IMR-90 (cell line): ENCODE results near the gene DLX3. TPM values are rescaled to one million over a fixed set of nuclear protein-coding genes. Genes with fewer than 3 reads are reported as not detected.

Experiments used
- ATAC-seq: fragments of 200-7000 bp; cut with Tn5 transposase; 2 replicates; pipeline ENCODE4 v1.9.1; 2020; ENCODE audit warnings: low read depth, mild to moderate bottlenecking, moderate library complexity
- BruUV-seq: library from RNA; stranded (reverse); fragments of 400-500 nt; replicated peaks from 2 replicates; lab custom pipeline; 2021; lab: Mats Ljungman, UMichigan
- CTCF ChIA-PET: fragments of 300-600 bp; formaldehyde crosslinking; extraction: SDS; loops from one replicate; lab custom pipeline; 2021; ENCODE audit warnings: antibody characterized with exemption; lab: Yijun Ruan, JAX
- POLR2A ChIA-PET: fragments of 300-600 bp; sonication (Branson Sonifier 250); formaldehyde crosslinking; loops from one replicate; lab custom pipeline; 2022; ENCODE audit warnings: antibody characterized with exemption; ENCODE audit not compliant: unreplicated experiment; lab: Charles Lee
- DNase-seq: peaks from one replicate; pipeline ENCODE4 v3.0.0; 2013
- H2AFZ ChIP-seq: replicated peaks from 2 replicates; pipeline ENCODE3; 2013; ENCODE audit warnings: low read length, mild to moderate bottlenecking; ENCODE audit not compliant: poor library complexity
- H2AK5ac ChIP-seq: 2 replicates; pipeline ENCODE4 v1.6.1; 2013; ENCODE audit warnings: low read depth, low read length, inconsistent platforms
- H2AK9ac ChIP-seq: replicated peaks from 2 replicates; pipeline ENCODE3; 2013; ENCODE audit warnings: mild to moderate bottlenecking, low read depth, low read length, moderate library complexity; ENCODE audit not compliant: poor library complexity
- H2BK120ac ChIP-seq: 2 replicates; pipeline ENCODE4 v1.6.1; 2013; ENCODE audit warnings: low read depth, low read length, inconsistent platforms
- H2BK15ac ChIP-seq: 3 replicates; pipeline ENCODE4 v1.6.1; 2013; ENCODE audit warnings: low read depth, low read length, inconsistent platforms
- H2BK20ac ChIP-seq: 2 replicates; pipeline ENCODE4 v1.6.1; 2013; ENCODE audit warnings: low read depth, mild to moderate bottlenecking, inconsistent platforms, low read length, moderate library complexity
- H2BK5ac ChIP-seq: 2 replicates; pipeline ENCODE4 v1.6.1; 2013; ENCODE audit warnings: mild to moderate bottlenecking, low read depth, low read length, inconsistent platforms; ENCODE audit not compliant: poor library complexity, severe bottlenecking
- H3K14ac ChIP-seq: replicated peaks from 2 replicates; pipeline ENCODE4 v1.6.1; 2013; ENCODE audit warnings: low read depth, low read length, inconsistent platforms
- H3K18ac ChIP-seq: 2 replicates; pipeline ENCODE4 v1.6.1; 2013; ENCODE audit warnings: low read depth, low read length, control low read depth
- H3K23ac ChIP-seq: 2 replicates; pipeline ENCODE4 v1.6.1; 2013; ENCODE audit warnings: low read depth, low read length, inconsistent platforms
- H3K27ac ChIP-seq: 2 replicates; pipeline ENCODE4 v1.5.1; 2013; ENCODE audit warnings: mild to moderate bottlenecking, control low read depth, low read length; ENCODE audit not compliant: insufficient read depth
- H3K27me3 ChIP-seq: 2 replicates; pipeline ENCODE4 v1.6.1; 2013; ENCODE audit warnings: low read length; ENCODE audit not compliant: control insufficient read depth, insufficient read depth
- H3K36me3 ChIP-seq: 2 replicates; pipeline ENCODE4 v1.6.1; 2013; ENCODE audit warnings: low read length, mixed read lengths; ENCODE audit not compliant: control insufficient read depth, insufficient read depth
- H3K4ac ChIP-seq: 2 replicates; pipeline ENCODE4 v1.6.1; 2013; ENCODE audit warnings: low read depth, low read length, inconsistent platforms
- H3K4me1 ChIP-seq: 2 replicates; pipeline ENCODE4 v1.6.1; 2013; ENCODE audit warnings: low read length, mixed read lengths; ENCODE audit not compliant: control insufficient read depth, insufficient read depth
- H3K4me2 ChIP-seq: 2 replicates; pipeline ENCODE4 v1.6.1; 2013; ENCODE audit warnings: low read depth, mild to moderate bottlenecking, control low read depth, low read length, moderate library complexity
- H3K4me3 ChIP-seq: 2 replicates; pipeline ENCODE4 v1.5.1; 2013; ENCODE audit warnings: low read depth, mild to moderate bottlenecking, control low read depth, low read length, moderate library complexity; ENCODE audit not compliant: insufficient read depth
- H3K56ac ChIP-seq: 2 replicates; pipeline ENCODE4 v1.6.1; 2013; ENCODE audit warnings: low read length, inconsistent platforms; ENCODE audit not compliant: insufficient read depth; ENCODE audit errors: extremely low read depth
- H3K79me1 ChIP-seq, 2 experiments: 2 replicates each; pipeline ENCODE4 v1.6.1; 2013; ENCODE audit warnings: low read length in 2 of 2, inconsistent platforms in 1 of 2, low read depth in 1 of 2
- H3K9ac ChIP-seq: 2 replicates; pipeline ENCODE4 v1.6.1; 2013; ENCODE audit warnings: low read depth, low read length, control low read depth
- H3K9me1 ChIP-seq: 2 replicates; pipeline ENCODE4 v1.6.1; 2013; ENCODE audit warnings: low read length, inconsistent platforms; ENCODE audit not compliant: insufficient read depth
- H3K9me3 ChIP-seq: 2 replicates; pipeline ENCODE4 v1.6.1; 2013; ENCODE audit warnings: low read length; ENCODE audit not compliant: control insufficient read depth, insufficient read depth
- H4K20me1 ChIP-seq: 2 replicates; pipeline ENCODE4 v1.6.1; 2013; ENCODE audit warnings: low read length, inconsistent platforms; ENCODE audit not compliant: insufficient read depth
- H4K5ac ChIP-seq: 2 replicates; pipeline ENCODE4 v1.6.1; 2013; ENCODE audit warnings: mild to moderate bottlenecking, low read depth, low read length, control low read depth
- H4K8ac ChIP-seq, 2 experiments: 2 replicates each; pipeline ENCODE4 v1.6.1; 2013; ENCODE audit warnings: low read depth in 2 of 2, low read length in 2 of 2, control low read depth in 1 of 2, inconsistent platforms in 1 of 2
- H4K91ac ChIP-seq: 2 replicates; pipeline ENCODE4 v1.6.1; 2013; ENCODE audit warnings: low read depth, low read length, inconsistent platforms; ENCODE audit not compliant: insufficient read depth
- BHLHE40 ChIP-seq: fragments of 150-350 bp; IDR thresholded peaks from 2 replicates; pipeline ENCODE4 v1.6.1; 2016; ENCODE audit warnings: mild to moderate bottlenecking, low read depth, low read length
- CEBPB ChIP-seq: IDR thresholded peaks from 2 replicates; pipeline ENCODE4 v1.6.1; 2012; ENCODE audit warnings: low read depth, low read length, improper control_type of control experiment
- CHD1 ChIP-seq: IDR thresholded peaks from 2 replicates; pipeline ENCODE4 v1.6.1; 2012; ENCODE audit warnings: low read depth, low read length, improper control_type of control experiment
- CTCF ChIP-seq: conservative IDR thresholded peaks from 2 replicates; pipeline ENCODE4 v1.5.1; 2012; ENCODE audit warnings: mild to moderate bottlenecking, low read depth, low read length, improper control_type of control experiment
- ELK1 ChIP-seq: fragments of 150-350 bp; IDR thresholded peaks from 2 replicates; pipeline ENCODE4 v1.6.1; 2016; ENCODE audit warnings: low read depth, mild to moderate bottlenecking, low read length, moderate library complexity, borderline replicate concordance
- FOS ChIP-seq: fragments of 150-350 bp; IDR thresholded peaks from 2 replicates; pipeline ENCODE4 v1.6.1; 2016; ENCODE audit warnings: low read depth, low read length
- MAFK ChIP-seq: IDR thresholded peaks from 2 replicates; pipeline ENCODE4 v1.6.1; 2012; ENCODE audit warnings: low read depth, low read length, improper control_type of control experiment
- MAZ ChIP-seq: IDR thresholded peaks from 2 replicates; pipeline ENCODE4 v1.6.1; 2012; ENCODE audit warnings: low read depth, mild to moderate bottlenecking, low read length, improper control_type of control experiment, moderate library complexity, borderline replicate concordance
- MXI1 ChIP-seq: IDR thresholded peaks from 2 replicates; pipeline ENCODE4 v1.6.1; 2012; ENCODE audit warnings: low read depth, mild to moderate bottlenecking, low read length, moderate library complexity, borderline replicate concordance
- NFE2L2 ChIP-seq: fragments of 150-350 bp; IDR thresholded peaks from 2 replicates; pipeline ENCODE4 v1.6.1; 2016; ENCODE audit warnings: low read depth, mild to moderate bottlenecking, low read length
- POLR2A ChIP-seq: IDR thresholded peaks from 2 replicates; pipeline ENCODE4 v1.6.1; 2012; ENCODE audit warnings: mild to moderate bottlenecking, low read depth, low read length
- RAD21 ChIP-seq: IDR thresholded peaks from 2 replicates; pipeline ENCODE4 v1.6.1; 2012; ENCODE audit warnings: low read length, improper control_type of control experiment
- RCOR1 ChIP-seq: IDR thresholded peaks from 2 replicates; pipeline ENCODE4 v1.6.1; 2012; ENCODE audit warnings: mild to moderate bottlenecking, low read length, improper control_type of control experiment; ENCODE audit not compliant: insufficient replicate concordance
- RFX5 ChIP-seq: IDR thresholded peaks from 2 replicates; pipeline ENCODE4 v1.8.0; 2012; ENCODE audit warnings: low read depth, mild to moderate bottlenecking, low read length, moderate library complexity
- SMC3 ChIP-seq: fragments of 150-350 bp; IDR thresholded peaks from 2 replicates; pipeline ENCODE4 v1.6.1; 2016; ENCODE audit warnings: low read depth, mild to moderate bottlenecking, antibody characterized with exemption, low read length, moderate library complexity
- WGBS, 2 experiments: methylation state at CpG; one replicate each; pipeline versions ENCODE4 v1.1.5 to v1.1.7; 2013; ENCODE audit warnings: missing lambda C conversion rate in 2 of 2; ENCODE audit not compliant: insufficient read length in 1 of 2; ENCODE audit errors: extremely low coverage in 2 of 2; 5-methylcytosine and 5-hydroxymethylcytosine counted together
- dilution Hi-C: fragments of 300-500 bp; cut with HindIII; formaldehyde crosslinking; loops from one replicate; pipeline ENCODE4 v1.14.3; 2018; ENCODE audit warnings: low sequenced_read_pairs; ENCODE audit not compliant: unreplicated experiment
- in situ Hi-C: fragments of 300-500 bp; cut with MboI; formaldehyde crosslinking; loops from 3 replicates; pipeline ENCODE4 v1.14.3; 2019; ENCODE audit warnings: low sequenced_read_pairs, inconsistent platforms, mixed read lengths
- intact Hi-C: fragments of 100-400 bp; cut with micrococcal nuclease; formaldehyde crosslinking; loops from 2 replicates; pipeline ENCODE4 v1.10.0; 2022
- polyA plus RNA-seq, 3 experiments: library from polyadenylated mRNA; depleted of rRNA; stranded (reverse); fragments of >200 nt; gene quantifications; 2 replicates each; pipeline ENCODE4 v1.2.3, GENCODE V29; 2012; ENCODE audit warnings: low replicate concordance in 1 of 3
- total RNA-seq: library from RNA; depleted of rRNA; stranded (reverse); fragments of >200 nt; gene quantifications from 2 replicates; pipeline ENCODE4 v1.2.3, GENCODE V29; 2012
- TF ChIP-seq, protein P1 (sequence below): fragments of 150-350 bp; IDR thresholded peaks from 2 replicates; pipeline ENCODE4 v1.6.1; 2017; ENCODE audit warnings: mild to moderate bottlenecking, antibody characterized with exemption, low read length, low read depth

DLX3 gene
- total and polyA plus RNA-seq, 2 of the 4 experiments (the other 2 are of a cell fraction) = not detected

DNA sequence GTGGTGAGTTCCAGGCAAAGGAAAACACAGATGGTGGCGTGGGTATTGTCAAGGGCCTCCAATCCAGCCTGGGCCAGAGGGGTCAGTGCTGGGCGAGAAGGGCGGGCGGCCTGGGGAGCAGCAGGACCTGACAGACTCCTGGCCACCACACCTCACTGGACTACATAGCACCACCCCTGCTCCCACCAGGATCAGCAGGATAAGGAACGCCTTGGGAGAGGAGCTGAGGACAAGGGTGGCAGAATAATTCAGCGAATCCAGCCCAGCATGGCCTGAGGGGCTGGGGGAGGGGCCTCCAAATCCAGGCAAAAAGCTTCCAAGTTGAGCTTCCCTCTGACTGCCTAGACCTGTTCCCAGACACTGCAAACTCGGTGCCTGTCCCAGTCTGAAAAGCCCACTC lies 19.5 kb downstream of the DLX3 start:
- Histone ChIP-seq H2AK9ac (no peak overlapping the region), H3K23ac (no peak overlapping the region), H2AFZ (no peak overlapping the region), H4K91ac (no peak overlapping the region), H3K56ac (no peak overlapping the region), H3K4ac (no peak overlapping the region), H3K9ac (no peak overlapping the region), H3K36me3 (no peaks in the 10 kb centered on the region), H2BK20ac (no peak overlapping the region), H4K20me1 (no peaks in the 10 kb centered on the region; the same call in 1 of the 2 replicates), H3K14ac (no peak overlapping the region), H3K4me3 (no peak overlapping the region), H2AK5ac (no peak overlapping the region), H4K5ac (no peak overlapping the region), H3K4me2 (no peak overlapping the region), H2BK15ac (no peak overlapping the region), H3K27me3 (peaks cover 99% of the 10 kb centered on the region), H3K79me1 (no peaks in the 10 kb centered on the region), H3K4me1 (no peaks in the 10 kb centered on the region; the same call in 1 of the 2 replicates), H3K18ac (no peak overlapping the region), H2BK5ac (no peak overlapping the region), H3K9me1 (no peaks in the 10 kb centered on the region; the same call in 1 of the 2 replicates), H3K27ac (no peak overlapping the region), H4K8ac (no peak overlapping the region), H2BK120ac (no peak overlapping the region), H3K9me3 (peaks cover 1% of the 10 kb centered on the region)
- dilution Hi-C loops (no loop called here), intact Hi-C loops (no loop called here), in situ Hi-C loops (no loop called here)
- ATAC-seq (no peak), DNase-seq (no peak)
- no TSS peak for BruUV-seq
- CTCF ChIA-PET = no interaction called here
- POLR2A ChIA-PET = no interaction called here
- WGBS, 2 experiments = 17% methylated on average over 1 of the region's 7 CpGs; no CpG with 5 or more reads in 1 of the 2 experiments
- no peak for TF ChIP-seq MXI1
- no peak for TF ChIP-seq FOS
- no peak for TF ChIP-seq BHLHE40
- no peak for TF ChIP-seq SMC3
- no peak for TF ChIP-seq NFE2L2
- no peak for TF ChIP-seq CTCF
- TF ChIP-seq RAD21 = no peak
- no peak for TF ChIP-seq ELK1
- no peak for TF ChIP-seq CHD1
- no peak for TF ChIP-seq POLR2A
- no peak for TF ChIP-seq RCOR1
- no peak for TF ChIP-seq CEBPB
- TF ChIP-seq MAFK = no peak
- TF ChIP-seq, protein P1, sequence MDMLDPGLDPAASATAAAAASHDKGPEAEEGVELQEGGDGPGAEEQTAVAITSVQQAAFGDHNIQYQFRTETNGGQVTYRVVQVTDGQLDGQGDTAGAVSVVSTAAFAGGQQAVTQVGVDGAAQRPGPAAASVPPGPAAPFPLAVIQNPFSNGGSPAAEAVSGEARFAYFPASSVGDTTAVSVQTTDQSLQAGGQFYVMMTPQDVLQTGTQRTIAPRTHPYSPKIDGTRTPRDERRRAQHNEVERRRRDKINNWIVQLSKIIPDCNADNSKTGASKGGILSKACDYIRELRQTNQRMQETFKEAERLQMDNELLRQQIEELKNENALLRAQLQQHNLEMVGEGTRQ = no peak
- no peak for TF ChIP-seq MAZ
- no peak for TF ChIP-seq RFX5
